LNCAP (cell line): ENCODE data around the gene ATXN7.

Experiments
- TF ChIP-seq, protein P1 (sequence below): fragments of 450-650 bp; IDR thresholded peaks from 2 replicates; pipeline ENCODE4 v1.5.1; 2017; ENCODE audit warnings: mild to moderate bottlenecking

Gene ATXN7

GRCh38 chr3:64046592-64046991 is 182.9 kb downstream of the ATXN7 start:
- TF ChIP-seq, protein P1, sequence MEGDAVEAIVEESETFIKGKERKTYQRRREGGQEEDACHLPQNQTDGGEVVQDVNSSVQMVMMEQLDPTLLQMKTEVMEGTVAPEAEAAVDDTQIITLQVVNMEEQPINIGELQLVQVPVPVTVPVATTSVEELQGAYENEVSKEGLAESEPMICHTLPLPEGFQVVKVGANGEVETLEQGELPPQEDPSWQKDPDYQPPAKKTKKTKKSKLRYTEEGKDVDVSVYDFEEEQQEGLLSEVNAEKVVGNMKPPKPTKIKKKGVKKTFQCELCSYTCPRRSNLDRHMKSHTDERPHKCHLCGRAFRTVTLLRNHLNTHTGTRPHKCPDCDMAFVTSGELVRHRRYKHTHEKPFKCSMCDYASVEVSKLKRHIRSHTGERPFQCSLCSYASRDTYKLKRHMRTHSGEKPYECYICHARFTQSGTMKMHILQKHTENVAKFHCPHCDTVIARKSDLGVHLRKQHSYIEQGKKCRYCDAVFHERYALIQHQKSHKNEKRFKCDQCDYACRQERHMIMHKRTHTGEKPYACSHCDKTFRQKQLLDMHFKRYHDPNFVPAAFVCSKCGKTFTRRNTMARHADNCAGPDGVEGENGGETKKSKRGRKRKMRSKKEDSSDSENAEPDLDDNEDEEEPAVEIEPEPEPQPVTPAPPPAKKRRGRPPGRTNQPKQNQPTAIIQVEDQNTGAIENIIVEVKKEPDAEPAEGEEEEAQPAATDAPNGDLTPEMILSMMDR: no peak

DNA sequence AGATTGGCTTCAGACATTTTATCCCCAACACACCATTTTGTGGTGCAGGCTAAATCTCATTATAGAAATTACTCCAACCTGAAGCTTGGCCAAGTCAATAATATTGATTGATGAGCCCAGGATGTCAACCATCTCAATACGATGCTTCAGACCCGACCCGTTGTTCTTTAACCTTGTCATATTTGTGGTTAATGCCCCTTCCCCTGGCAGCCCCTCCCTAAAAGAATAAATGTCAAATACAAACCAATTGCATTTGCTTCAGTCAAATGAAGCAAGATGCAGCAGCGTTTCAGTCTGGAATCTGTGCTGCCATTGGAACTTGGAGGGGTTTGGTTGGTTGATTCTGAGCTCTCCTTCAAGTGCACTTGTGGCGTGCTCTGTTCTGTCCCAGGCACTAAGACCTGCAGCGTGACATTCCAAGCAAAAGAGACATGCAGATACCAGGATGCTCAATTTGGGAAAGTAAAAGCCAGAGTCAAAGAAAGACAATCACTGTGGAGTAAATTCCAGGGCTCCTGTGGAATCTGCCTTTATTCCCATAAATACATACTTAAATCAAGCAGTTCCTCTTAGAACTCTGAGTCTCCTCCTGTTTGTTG is 183.4 kb downstream of the ATXN7 start:
- TF ChIP-seq, protein P1: no peak

DNA sequence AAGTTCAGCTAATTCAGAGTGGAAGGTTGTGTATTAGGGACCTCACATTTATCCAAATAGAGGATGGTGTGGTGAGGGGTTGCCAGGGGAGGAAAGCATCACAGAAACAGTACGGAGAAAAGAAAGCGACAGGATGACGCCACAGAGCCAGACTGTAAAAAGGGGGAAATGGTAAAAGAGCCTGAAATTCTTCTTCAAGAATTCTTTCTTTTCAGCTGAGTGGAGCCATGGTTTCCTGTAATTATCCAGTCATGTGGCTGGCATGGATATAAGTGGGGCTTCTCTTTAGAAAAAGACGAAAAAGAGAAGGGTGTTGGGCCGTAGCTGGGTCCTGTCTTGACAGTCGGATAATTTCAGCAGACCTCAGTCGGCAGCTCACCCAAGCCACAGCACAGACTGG is 184.1 kb downstream of the ATXN7 start:
- TF ChIP-seq, protein P1: no peak

DNA sequence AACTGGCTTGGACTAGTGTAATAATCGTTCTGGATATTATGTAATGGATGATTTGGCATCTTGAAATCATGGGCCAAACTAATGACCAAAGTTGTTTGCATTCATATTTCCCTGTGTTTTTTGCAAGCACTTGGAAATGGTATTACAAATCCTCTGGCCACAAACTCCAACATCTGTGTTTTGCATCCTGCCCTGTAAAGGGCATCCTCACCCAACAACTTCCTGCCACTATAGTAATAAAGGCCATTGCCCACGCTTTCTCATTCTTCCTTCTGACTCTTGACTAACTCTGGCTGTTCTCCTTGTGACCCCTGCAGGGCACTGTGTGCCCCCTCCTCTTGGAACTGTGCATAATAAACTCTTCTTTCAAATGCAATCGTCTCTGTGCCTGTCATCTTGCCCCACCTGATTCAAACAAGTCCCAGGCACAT is 185.0 kb downstream of the ATXN7 start:
- TF ChIP-seq, protein P1: no peak

GRCh38 chr3:64049136-64049535 is 185.5 kb downstream of the ATXN7 start:
- TF ChIP-seq, protein P1: no peak

DNA sequence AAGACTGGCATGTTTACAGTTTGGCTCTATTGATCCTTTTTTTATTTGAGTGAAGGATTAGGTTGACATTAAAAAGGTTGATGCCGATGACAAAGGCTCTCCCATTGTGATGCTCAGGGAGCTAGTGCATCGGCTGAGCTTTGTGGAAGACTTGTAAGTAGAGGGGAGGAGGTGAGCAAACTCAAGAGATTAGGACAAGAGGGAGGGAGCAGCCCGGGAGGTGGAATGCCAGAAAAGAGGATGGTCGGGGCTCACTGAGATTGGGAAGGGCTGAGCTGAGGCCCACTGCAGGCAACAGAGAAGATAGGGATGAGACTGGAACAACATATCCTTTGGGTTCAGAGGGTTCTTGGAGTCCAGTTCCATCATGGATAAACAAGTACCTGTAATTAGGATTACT is 186.2 kb downstream of the ATXN7 start:
- TF ChIP-seq, protein P1: no peak
